HCT116 (cell line): ENCODE data around the gene RBMX2.

Experiments
- EGR1 ChIP-seq: IDR thresholded peaks from 2 replicates; pipeline ENCODE4 v1.6.1; 2012; ENCODE audit warnings: low read depth
- EZH2 ChIP-seq: fragments of 200-600 bp; sonication (generic); IDR thresholded peaks from 2 replicates; pipeline ENCODE4 v1.6.1; 2017; ENCODE audit warnings: antibody characterized with exemption, mixed run types
- EZH2phosphoT487 ChIP-seq: fragments of 200-600 bp; IDR thresholded peaks from 2 replicates; pipeline ENCODE4 v1.6.1; 2018; ENCODE audit warnings: antibody characterized with exemption, borderline replicate concordance
- JUND ChIP-seq: IDR thresholded peaks from 2 replicates; pipeline ENCODE4 v1.6.1; 2012
- POLR2A ChIP-seq: IDR thresholded peaks from 2 replicates; pipeline ENCODE4 v1.7.0; 2011; ENCODE audit warnings: borderline replicate concordance; ENCODE audit not compliant: insufficient read depth, insufficient read length; ENCODE audit errors: extremely low read depth
- POLR2AphosphoS5 ChIP-seq: IDR thresholded peaks from 2 replicates; pipeline ENCODE4 v1.6.1; 2011; ENCODE audit warnings: mild to moderate bottlenecking, low read depth, low read length, moderate library complexity
- RAD21 ChIP-seq: IDR thresholded peaks from 2 replicates; pipeline ENCODE4 v1.6.1; 2012; ENCODE audit warnings: low read depth, mild to moderate bottlenecking
- SIN3A ChIP-seq: IDR thresholded peaks from 2 replicates; pipeline ENCODE4 v1.6.1; 2012; ENCODE audit warnings: low read depth
- SP1 ChIP-seq: IDR thresholded peaks from 2 replicates; pipeline ENCODE4 v1.6.1; 2012; ENCODE audit warnings: low read depth
- TCF7L2 ChIP-seq: IDR thresholded peaks from 2 replicates; pipeline ENCODE4 v1.7.0; 2011; ENCODE audit warnings: borderline replicate concordance, inconsistent platforms; ENCODE audit not compliant: insufficient read depth, insufficient read length; ENCODE audit errors: extremely low read depth
- YY1 ChIP-seq: IDR thresholded peaks from 2 replicates; pipeline ENCODE4 v1.6.1; 2011; ENCODE audit warnings: low read length, low read depth, moderate library complexity, mild to moderate bottlenecking; ENCODE audit not compliant: insufficient replicate concordance; ENCODE audit errors: extremely low read depth
- TF ChIP-seq, protein P1 (sequence below), 3 experiments: fragments of 200-600 bp in 1 of 3; sonication (generic) in 1 of 3; IDR thresholded peaks in 2 of 3; conservative IDR thresholded peaks in 1 of 3; 2 replicates each; pipeline ENCODE4 v1.5.1; 2012 to 2017; ENCODE audit warnings: low read depth in 2 of 3, low read length in 2 of 3, antibody characterized with exemption in 1 of 3, borderline replicate concordance in 1 of 3, control low read depth in 1 of 3, mild to moderate bottlenecking in 1 of 3, mixed read lengths in 1 of 3, mixed run types in 1 of 3, moderate library complexity in 1 of 3; ENCODE audit not compliant: insufficient read depth in 1 of 3
- TF ChIP-seq, protein P2 (sequence below): IDR thresholded peaks from 2 replicates; pipeline ENCODE4 v1.6.1; 2012; ENCODE audit warnings: low read depth

DNA sequence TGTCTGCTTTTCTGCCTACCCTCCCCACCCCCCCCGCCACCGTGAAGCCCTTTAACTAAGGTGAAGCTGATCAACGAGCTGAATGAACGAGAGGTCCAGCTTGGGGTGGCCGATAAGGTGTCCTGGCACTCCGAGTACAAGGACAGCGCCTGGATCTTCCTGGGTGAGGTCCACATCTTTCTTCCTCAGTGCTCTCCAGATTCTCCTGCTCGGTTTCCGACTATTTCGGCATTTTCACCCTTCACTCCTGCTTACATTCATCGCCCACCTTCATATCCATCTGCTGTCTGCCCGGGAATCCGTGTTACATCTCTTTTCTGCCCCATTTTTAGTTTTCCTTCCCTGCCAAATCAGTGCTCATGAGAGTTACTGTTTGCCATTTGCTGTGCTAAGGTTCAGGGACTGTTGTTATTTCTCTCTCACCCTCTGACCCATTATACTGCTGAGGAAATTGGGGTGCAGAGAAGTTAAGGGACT is 459 bp downstream of the RBMX2 start:
- TF ChIP-seq EZH2 (no peak), POLR2A (no peak), TCF7L2 (no peak), YY1 (no peak), EZH2phosphoT487 (no peak), POLR2AphosphoS5 (no peak), EGR1 (no peak), SIN3A (no peak), SP1 (no peak), JUND (no peak), RAD21 (no peak)
- TF ChIP-seq, protein P1, sequence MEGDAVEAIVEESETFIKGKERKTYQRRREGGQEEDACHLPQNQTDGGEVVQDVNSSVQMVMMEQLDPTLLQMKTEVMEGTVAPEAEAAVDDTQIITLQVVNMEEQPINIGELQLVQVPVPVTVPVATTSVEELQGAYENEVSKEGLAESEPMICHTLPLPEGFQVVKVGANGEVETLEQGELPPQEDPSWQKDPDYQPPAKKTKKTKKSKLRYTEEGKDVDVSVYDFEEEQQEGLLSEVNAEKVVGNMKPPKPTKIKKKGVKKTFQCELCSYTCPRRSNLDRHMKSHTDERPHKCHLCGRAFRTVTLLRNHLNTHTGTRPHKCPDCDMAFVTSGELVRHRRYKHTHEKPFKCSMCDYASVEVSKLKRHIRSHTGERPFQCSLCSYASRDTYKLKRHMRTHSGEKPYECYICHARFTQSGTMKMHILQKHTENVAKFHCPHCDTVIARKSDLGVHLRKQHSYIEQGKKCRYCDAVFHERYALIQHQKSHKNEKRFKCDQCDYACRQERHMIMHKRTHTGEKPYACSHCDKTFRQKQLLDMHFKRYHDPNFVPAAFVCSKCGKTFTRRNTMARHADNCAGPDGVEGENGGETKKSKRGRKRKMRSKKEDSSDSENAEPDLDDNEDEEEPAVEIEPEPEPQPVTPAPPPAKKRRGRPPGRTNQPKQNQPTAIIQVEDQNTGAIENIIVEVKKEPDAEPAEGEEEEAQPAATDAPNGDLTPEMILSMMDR (IDR thresholded peaks at IDR 0.05 in 2 of 3, conservative IDR thresholded peaks at IDR 0.05 in 1 of 3; ENCODE audit: borderline replicate concordance in 1 of 3, insufficient read depth in 1 of 3, low read depth in 2 of 3, low read length in 2 of 3) = no peak
- TF ChIP-seq, protein P2, sequence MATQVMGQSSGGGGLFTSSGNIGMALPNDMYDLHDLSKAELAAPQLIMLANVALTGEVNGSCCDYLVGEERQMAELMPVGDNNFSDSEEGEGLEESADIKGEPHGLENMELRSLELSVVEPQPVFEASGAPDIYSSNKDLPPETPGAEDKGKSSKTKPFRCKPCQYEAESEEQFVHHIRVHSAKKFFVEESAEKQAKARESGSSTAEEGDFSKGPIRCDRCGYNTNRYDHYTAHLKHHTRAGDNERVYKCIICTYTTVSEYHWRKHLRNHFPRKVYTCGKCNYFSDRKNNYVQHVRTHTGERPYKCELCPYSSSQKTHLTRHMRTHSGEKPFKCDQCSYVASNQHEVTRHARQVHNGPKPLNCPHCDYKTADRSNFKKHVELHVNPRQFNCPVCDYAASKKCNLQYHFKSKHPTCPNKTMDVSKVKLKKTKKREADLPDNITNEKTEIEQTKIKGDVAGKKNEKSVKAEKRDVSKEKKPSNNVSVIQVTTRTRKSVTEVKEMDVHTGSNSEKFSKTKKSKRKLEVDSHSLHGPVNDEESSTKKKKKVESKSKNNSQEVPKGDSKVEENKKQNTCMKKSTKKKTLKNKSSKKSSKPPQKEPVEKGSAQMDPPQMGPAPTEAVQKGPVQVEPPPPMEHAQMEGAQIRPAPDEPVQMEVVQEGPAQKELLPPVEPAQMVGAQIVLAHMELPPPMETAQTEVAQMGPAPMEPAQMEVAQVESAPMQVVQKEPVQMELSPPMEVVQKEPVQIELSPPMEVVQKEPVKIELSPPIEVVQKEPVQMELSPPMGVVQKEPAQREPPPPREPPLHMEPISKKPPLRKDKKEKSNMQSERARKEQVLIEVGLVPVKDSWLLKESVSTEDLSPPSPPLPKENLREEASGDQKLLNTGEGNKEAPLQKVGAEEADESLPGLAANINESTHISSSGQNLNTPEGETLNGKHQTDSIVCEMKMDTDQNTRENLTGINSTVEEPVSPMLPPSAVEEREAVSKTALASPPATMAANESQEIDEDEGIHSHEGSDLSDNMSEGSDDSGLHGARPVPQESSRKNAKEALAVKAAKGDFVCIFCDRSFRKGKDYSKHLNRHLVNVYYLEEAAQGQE = no peak
